Activated T-cell treated with anti-CD3 and anti-CD28 coated beads, Interleukin-2, amount 50 U/mL, for 24 hours (primary cell): ENCODE results near the gene LCP2.

ENCODE experiments used
- DNase-seq: peaks from one replicate; pipeline ENCODE4 v3.0.0-alpha.2; 2020
- H3K27ac Mint-ChIP-seq: 2 replicates; pipeline ENCODE4 v1.8.0; 2020; ENCODE audit warnings: mild to moderate bottlenecking, mixed read lengths
- H3K27me3 Mint-ChIP-seq: 2 replicates; pipeline ENCODE4 v1.8.0; 2020; ENCODE audit warnings: mixed read lengths
- H3K36me3 Mint-ChIP-seq: 2 replicates; pipeline ENCODE4 v1.8.0; 2020; ENCODE audit warnings: low read depth, mixed read lengths
- H3K4me1 Mint-ChIP-seq: 2 replicates; pipeline ENCODE4 v1.8.0; 2020; ENCODE audit warnings: low read depth, mixed read lengths
- H3K4me3 Mint-ChIP-seq: 2 replicates; pipeline ENCODE4 v1.8.0; 2020; ENCODE audit warnings: mild to moderate bottlenecking, moderate library complexity, mixed read lengths
- H3K9me3 Mint-ChIP-seq: 2 replicates; pipeline ENCODE4 v1.8.0; 2020; ENCODE audit warnings: mixed read lengths

LCP2 gene

GRCh38 chr5:170297589-170298462 lies at the start of gene LCP2:
TSS of gene LCP2 (minus strand) at chr5:170297777. CDS start at chr5:170297611, 166 bp downstream.
- Mint-ChIP-seq H3K36me3 (peaks cover 49% of the 10 kb centered on the region), H3K9me3 (no peaks in the 10 kb centered on the region), H3K27me3 (no peaks in the 10 kb centered on the region), H3K4me3 (peak within 1 kb of the TSS; percentile 95), H3K27ac (peak within 1 kb of the TSS; percentile 97), H3K4me1 (peaks cover 75% of the 10 kb centered on the region)
- DNase-seq, result no peak

DNA sequence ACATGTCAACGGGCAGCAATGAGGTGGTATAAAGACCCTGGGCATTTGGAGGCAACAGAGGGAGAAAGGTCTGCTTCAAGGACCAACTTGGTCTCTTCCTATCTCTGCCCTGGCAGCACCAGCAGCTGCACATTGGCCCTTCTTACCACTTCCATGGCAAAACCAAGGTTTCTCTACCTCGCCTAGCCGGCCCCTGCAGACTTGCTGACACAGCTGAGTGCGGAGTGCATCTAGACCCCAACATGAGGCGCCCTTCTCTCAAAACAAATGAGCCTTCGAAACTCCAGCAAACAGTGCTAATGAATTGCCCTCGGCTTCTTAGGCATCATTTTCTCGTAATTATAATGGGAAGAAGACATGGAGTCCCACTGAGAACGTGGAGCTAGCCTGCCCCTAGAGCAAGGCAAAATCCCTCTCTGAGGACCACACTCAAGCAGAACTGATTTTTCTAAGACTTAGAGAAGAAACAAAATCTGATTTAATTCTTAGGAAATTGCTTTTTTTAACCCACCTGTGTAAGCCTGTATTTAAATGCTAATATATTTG lies 49.5 kb upstream of the LCP2 start:
- peak; percentile 17 for DNase-seq
- Mint-ChIP-seq H3K4me1 (no peaks in the 10 kb centered on the region), H3K27me3 (peaks cover 14% of the 10 kb centered on the region), H3K27ac (no peak overlapping the region), H3K36me3 (no peaks in the 10 kb centered on the region), H3K9me3 (no peaks in the 10 kb centered on the region), H3K4me3 (no peak overlapping the region)

DNA sequence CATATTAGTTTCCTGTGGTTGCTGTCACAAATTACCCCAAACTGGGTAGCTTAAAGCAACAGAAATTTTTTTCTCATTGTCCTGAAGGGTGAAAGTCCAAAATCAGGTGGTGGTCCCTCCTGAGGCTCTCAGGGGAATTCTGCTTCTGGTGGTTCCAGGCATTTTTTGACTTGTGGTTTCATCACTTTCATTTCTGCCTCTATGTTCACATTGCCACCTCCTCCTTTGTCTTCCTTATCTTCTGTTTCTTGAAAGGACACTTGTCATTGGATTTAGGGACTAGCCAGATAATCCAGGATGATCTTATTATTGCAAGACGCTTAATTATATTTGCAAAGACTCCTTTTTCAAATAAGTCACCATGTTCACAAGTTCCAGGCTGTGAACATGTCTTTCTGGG lies 48.4 kb upstream of the LCP2 start:
- peaks cover 10% of the 10 kb centered on the region for H3K27me3 Mint-ChIP-seq
- no peaks in the 10 kb centered on the region for H3K36me3 Mint-ChIP-seq
- H3K4me3 Mint-ChIP-seq, result no peak overlapping the region
- no peaks in the 10 kb centered on the region for H3K4me1 Mint-ChIP-seq
- H3K9me3 Mint-ChIP-seq, result no peaks in the 10 kb centered on the region
- DNase-seq, result no peak
- no peak overlapping the region for H3K27ac Mint-ChIP-seq

GRCh38 chr5:170343177-170343576 lies 45.6 kb upstream of the LCP2 start:
- Mint-ChIP-seq H3K4me3 (no peak overlapping the region), H3K9me3 (no peaks in the 10 kb centered on the region), H3K27me3 (peaks cover 3% of the 10 kb centered on the region), H3K36me3 (no peaks in the 10 kb centered on the region), H3K27ac (no peak overlapping the region), H3K4me1 (peaks cover 9% of the 10 kb centered on the region)
- DNase-seq, result no peak

DNA sequence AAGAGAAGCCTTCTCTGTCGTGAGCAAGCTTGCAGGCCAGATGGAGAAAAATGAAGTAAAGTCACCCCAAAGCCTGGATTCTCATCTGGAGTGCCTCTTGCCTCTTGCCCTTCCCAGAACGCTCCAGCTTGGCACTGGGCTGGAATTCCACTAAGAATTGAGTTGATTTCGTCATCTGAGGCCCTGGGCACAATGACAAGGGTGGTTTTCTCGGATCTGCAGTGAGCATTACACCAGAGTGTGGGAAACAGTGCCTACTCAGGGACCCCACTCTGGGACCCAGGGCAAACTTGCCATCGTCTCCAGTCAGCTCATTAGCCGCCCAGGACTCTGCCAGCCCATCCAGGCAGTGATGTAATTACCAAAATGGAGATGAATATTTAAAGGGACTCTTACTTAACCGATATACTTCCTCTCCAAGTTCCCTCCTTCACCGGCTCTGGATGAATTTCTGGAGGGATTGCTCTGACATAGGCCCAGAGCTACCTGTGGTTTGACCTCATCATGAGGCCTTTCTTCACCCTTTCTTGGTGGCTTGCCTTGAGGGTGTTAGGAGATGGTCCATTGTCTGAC lies 44.7 kb upstream of the LCP2 start:
- H3K4me3 Mint-ChIP-seq, result no peak overlapping the region
- no peaks in the 10 kb centered on the region for H3K27me3 Mint-ChIP-seq
- no peaks in the 10 kb centered on the region for H3K9me3 Mint-ChIP-seq
- H3K27ac Mint-ChIP-seq, result no peak overlapping the region
- DNase-seq, result no peak
- peaks cover 18% of the 10 kb centered on the region for H3K4me1 Mint-ChIP-seq
- no peaks in the 10 kb centered on the region for H3K36me3 Mint-ChIP-seq

DNA sequence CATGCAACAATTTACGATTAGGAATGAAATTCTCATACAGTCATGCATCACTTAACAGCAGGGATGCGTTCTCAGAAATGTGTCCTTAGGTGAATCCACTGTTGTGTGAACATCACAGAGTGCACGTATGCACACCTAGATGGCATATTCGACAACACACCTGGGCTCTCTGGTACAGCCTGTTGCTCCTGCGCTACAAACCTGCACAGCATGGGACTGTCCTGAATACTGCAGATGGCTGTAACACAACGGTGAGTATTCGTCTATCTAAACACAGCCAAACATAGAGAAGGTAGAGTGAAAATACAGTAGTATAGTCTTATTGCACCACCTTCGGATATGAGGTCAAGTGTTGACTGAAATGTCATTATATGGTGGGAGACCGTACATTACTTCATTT lies 44.0 kb upstream of the LCP2 start:
- H3K27ac Mint-ChIP-seq, result no peak overlapping the region
- H3K36me3 Mint-ChIP-seq, result no peaks in the 10 kb centered on the region
- no peak overlapping the region for H3K4me3 Mint-ChIP-seq
- no peaks in the 10 kb centered on the region for H3K9me3 Mint-ChIP-seq
- DNase-seq, result no peak
- no peaks in the 10 kb centered on the region for H3K27me3 Mint-ChIP-seq
- H3K4me1 Mint-ChIP-seq, result peaks cover 24% of the 10 kb centered on the region

DNA sequence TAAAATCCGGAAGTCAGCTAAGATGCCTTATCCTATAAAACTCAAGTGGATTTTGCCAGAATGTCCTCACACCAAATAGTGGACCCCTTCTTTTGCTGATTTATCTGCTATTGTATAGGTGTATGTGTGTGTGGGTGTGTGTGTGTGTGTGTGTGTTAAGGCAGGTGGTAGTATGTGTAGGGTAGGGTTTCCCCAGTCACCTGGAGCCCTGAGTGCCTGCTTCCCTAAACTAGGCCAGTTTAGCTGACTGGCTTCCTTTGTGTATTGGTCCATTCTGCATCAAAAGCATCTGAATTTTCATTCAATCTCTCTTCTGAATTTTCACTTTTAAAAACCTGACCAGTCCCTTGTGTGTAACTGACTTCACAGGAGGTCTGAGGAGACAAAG lies 42.2 kb upstream of the LCP2 start:
- H3K4me3 Mint-ChIP-seq, result no peak overlapping the region
- H3K36me3 Mint-ChIP-seq, result no peaks in the 10 kb centered on the region
- no peak overlapping the region for H3K27ac Mint-ChIP-seq
- peaks cover 36% of the 10 kb centered on the region for H3K4me1 Mint-ChIP-seq
- no peaks in the 10 kb centered on the region for H3K9me3 Mint-ChIP-seq
- DNase-seq, result no peak
- H3K27me3 Mint-ChIP-seq, result no peaks in the 10 kb centered on the region

- peak; percentile 78 for DNase-seq
- Mint-ChIP-seq H3K9me3 (no peaks in the 10 kb centered on the region), H3K36me3 (no peaks in the 10 kb centered on the region), H3K27ac (peak overlapping the region; percentile 67), H3K4me1 (peaks cover 36% of the 10 kb centered on the region), H3K4me3 (no peak overlapping the region), H3K27me3 (no peaks in the 10 kb centered on the region)
Observed at GRCh38 chr5:170338933-170339779, 41.6 kb upstream of the LCP2 start.

GRCh38 chr5:170338291-170338690 lies 40.7 kb upstream of the LCP2 start:
- Mint-ChIP-seq H3K27me3 (no peaks in the 10 kb centered on the region), H3K4me1 (peaks cover 36% of the 10 kb centered on the region), H3K4me3 (no peak overlapping the region), H3K36me3 (no peaks in the 10 kb centered on the region), H3K9me3 (no peaks in the 10 kb centered on the region), H3K27ac (peak overlapping the region; percentile 42)
- no peak for DNase-seq

GRCh38 chr5:170337045-170337733 lies 39.6 kb upstream of the LCP2 start:
- Mint-ChIP-seq H3K36me3 (no peaks in the 10 kb centered on the region), H3K27ac (peak overlapping the region; percentile 87), H3K4me1 (peaks cover 36% of the 10 kb centered on the region), H3K4me3 (no peak overlapping the region), H3K9me3 (no peaks in the 10 kb centered on the region), H3K27me3 (no peaks in the 10 kb centered on the region)
- no peak for DNase-seq

DNA sequence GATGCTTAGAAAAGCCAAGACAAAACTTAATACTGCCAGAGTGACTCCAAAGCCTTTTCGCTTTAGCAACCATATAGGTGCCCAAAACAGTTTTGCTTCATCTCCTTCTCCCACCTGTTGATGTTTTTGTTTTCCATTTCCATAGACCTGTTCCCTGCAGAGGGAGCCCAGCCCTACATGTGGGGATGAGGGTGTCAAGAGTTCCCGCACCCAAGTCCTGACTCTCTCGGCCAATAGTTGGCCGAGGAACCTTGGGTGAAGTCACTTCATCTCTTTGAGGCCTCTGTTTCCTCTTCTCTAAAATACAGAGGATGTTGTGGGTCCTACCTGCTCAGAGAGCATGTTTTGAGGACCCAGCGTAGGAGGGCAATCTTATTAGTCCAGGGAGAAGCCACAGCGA lies 38.5 kb upstream of the LCP2 start:
- H3K9me3 Mint-ChIP-seq, result no peaks in the 10 kb centered on the region
- no peaks in the 10 kb centered on the region for H3K27me3 Mint-ChIP-seq
- H3K27ac Mint-ChIP-seq, result peak overlapping the region; percentile 87
- DNase-seq, result no peak
- no peaks in the 10 kb centered on the region for H3K36me3 Mint-ChIP-seq
- H3K4me1 Mint-ChIP-seq, result peaks cover 36% of the 10 kb centered on the region
- peak overlapping the region; percentile 27 for H3K4me3 Mint-ChIP-seq

DNA sequence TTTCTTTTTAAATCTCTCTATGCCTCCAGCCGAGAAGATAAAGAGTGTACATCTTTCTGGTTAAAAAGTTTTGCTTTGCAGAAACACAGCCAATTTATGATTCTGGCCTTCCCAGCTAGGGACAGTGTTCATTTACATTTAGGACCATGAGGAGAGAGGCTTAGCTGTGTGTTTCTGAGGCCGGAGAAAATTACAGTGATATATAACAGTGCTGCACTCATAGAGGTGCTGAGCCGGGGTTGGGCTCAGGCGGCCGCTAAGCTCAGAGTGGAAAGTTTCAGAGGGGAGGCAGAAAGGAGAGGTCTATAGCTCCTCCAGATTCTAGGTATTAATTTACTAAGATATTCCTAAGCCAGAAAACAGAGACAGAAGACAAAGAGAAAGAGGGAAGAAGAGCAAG lies 37.0 kb upstream of the LCP2 start:
- Mint-ChIP-seq H3K4me1 (peaks cover 36% of the 10 kb centered on the region), H3K36me3 (no peaks in the 10 kb centered on the region), H3K9me3 (no peaks in the 10 kb centered on the region), H3K4me3 (peak overlapping the region; percentile 64), H3K27me3 (no peaks in the 10 kb centered on the region), H3K27ac (no peak overlapping the region)
- no peak for DNase-seq

DNA sequence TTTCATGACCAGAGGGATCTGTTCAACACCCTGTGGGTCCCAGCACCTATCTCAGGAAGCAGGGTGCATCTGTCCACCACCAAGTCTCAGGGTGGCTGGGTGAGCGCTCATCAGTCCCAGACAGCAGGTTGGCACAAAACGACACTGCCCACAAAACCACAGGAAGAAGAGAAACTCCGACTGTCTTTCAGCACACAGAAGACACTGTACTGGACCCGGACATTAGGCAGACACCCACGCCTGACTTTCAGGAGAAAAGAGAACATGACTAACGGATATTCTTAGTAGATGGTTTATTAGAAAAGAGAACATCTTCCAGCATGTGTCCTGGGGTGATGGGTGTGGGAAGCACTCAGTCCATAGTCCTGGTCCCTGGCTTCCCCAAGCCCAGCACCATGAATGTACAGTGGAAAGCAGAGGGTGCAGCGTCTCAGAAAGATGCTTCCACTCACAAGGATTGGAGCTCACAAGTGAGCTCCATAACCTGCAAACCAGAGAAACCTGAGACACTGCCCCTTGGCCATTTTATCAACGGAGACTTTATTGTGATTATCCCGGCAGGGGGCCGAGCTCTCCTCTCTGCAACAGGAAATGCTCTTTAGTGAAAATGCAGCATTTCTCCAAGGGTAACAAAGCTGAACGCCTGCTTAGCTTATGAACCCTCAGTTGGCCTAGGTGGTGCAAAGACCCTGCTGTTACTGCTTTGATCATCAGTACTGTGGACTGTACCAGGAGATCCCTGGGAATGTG lies 35.8 kb upstream of the LCP2 start:
- H3K27me3 Mint-ChIP-seq, result no peaks in the 10 kb centered on the region
- DNase-seq, result peak; percentile 68
- no peaks in the 10 kb centered on the region for H3K9me3 Mint-ChIP-seq
- H3K4me1 Mint-ChIP-seq, result peaks cover 29% of the 10 kb centered on the region
- H3K27ac Mint-ChIP-seq, result no peak overlapping the region
- H3K36me3 Mint-ChIP-seq, result no peaks in the 10 kb centered on the region
- H3K4me3 Mint-ChIP-seq, result peak overlapping the region; percentile 64
